Measurements from ENCODE around the gene GON4L.

GON4L gene

DNA sequence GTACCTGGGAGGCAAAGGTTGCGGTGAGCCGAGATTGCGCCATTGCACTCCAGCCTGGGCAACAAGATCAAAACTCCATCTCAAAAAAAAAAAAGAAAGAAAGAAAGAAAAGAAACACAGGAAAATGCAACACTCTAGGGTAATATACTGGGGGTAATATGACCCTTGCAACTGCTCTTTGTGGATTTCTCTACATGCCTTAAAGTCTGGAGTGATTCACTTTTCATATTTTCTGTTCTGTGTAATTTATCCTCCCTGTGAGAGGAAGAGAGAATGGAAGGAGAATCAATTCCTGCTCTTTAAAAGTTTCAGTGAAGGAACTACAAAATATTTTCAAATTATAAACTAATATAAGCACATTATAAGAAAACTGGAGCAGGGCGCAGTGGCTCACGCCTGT is 31.5 kb upstream of the GON4L start:
- Histone ChIP-seq H3K36me3 (replicated peaks) (no peaks in the 10 kb centered on the region), H3K4me3 (no peak overlapping the region), H3K9me3 (no peaks in the 10 kb centered on the region), H3K27me3 (ENCODE audit: low read depth) (peaks cover 1% of the 10 kb centered on the region; the same call in 1 of the 2 replicates), H3K4me1 (no peaks in the 10 kb centered on the region)
- in situ Hi-C loops (cut with MboI; ENCODE audit: low sequenced_read_pairs): no loop called here
- DNase-seq (ENCODE audit: low spot score in 2 of 2): no peak

DNA sequence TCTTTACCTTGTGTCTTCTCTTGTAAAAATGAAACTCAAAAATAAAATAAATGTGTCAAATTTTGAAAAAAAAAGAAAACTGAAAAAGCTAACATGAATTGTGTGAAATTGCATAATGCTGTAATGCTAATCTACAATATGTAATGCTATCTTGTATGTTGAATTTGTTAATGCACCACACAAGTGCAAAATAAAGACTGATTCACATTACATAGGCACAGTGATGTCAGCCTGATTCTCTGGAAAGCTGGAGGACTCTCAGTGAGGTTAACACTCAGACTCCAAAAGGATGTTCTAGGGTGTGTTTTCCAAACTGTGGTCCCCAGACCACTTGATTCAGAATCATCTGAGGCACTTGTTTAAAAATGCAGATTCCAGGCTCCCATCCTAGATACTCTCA is 28.0 kb upstream of the GON4L start:
- Histone ChIP-seq H3K27me3 (ENCODE audit: low read depth) (peaks cover 4% of the 10 kb centered on the region; the same call in 1 of the 2 replicates), H3K9me3 (no peaks in the 10 kb centered on the region), H3K4me1 (no peaks in the 10 kb centered on the region), H3K4me3 (no peak overlapping the region), H3K36me3 (replicated peaks) (no peaks in the 10 kb centered on the region)
- in situ Hi-C loops (cut with MboI; ENCODE audit: low sequenced_read_pairs): no loop called here
- no peak for DNase-seq (ENCODE audit: low spot score in 2 of 2)

DNA sequence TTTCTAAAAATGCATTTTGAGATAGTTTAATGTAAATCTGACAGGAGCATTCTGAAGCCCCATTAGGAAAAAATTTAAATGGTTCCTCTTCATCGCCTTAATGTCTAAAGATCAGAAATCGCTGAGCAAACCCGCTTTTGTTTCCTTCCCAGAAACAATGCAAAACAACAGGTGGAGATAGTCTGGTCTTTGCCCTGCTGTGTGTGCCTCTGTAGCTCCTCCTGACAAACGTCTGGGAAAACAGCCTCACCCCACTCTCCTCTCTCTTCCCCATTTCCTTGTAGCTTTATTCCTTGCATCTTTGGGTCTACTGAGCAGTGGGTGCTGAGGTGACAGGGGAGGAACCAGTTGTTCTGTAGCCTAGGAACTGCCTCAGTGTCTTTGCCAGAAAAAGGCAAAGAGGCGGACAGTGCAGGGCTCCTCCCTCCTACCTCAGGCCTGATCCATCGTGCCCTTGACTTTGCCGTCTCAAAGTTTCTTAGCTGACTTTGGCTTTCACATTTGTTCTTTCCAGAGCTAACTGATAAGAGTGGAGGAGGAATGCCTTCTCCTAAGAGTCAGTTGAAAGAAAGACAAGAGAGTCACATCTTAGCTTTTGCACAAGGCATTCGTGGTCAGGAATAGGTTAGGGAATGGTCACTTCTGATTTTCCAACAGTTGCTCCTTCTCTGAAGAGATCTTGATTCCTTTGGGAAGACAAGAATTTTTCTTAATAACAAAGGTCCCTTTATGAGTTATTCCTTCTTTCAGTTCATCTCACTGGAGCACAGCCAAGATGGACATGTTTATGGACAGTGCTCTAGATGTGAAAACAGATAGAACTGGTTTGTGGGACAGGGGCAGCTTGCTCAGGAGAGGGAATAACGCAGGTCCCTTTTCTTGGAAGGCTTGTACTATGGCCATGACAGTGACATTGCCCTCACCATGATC is 27.3 kb upstream of the GON4L start:
- Histone ChIP-seq H3K27me3 (ENCODE audit: low read depth) (peaks cover 4% of the 10 kb centered on the region; the same call in 1 of the 2 replicates), H3K9me3 (no peaks in the 10 kb centered on the region), H3K4me1 (no peaks in the 10 kb centered on the region), H3K4me3 (no peak overlapping the region), H3K36me3 (replicated peaks) (no peaks in the 10 kb centered on the region)
- in situ Hi-C loops (cut with MboI; ENCODE audit: low sequenced_read_pairs): no loop called here
- no peak for DNase-seq (ENCODE audit: low spot score in 2 of 2)

DNA sequence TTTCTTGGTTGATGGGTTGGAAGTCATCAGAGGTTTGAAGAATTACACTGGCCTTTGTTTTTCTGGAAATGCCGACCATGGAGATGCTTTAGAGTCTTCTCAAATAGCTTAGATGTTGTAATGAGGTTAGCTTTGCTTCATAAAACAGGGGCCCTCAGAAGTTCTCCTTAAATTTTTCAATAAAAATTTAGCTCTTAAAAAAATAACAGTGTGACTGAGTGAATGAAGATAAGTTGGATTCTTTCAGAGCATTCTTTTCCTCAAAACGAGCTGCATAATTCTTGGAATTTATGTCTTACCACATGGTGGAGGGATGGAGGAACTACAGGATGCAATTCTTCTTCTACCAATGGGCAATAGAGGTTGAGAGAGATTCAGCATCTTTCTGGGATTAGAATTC is 25.8 kb upstream of the GON4L start:
- H3K27me3 ChIP-seq (ENCODE audit: low read depth): peaks cover 4% of the 10 kb centered on the region; the same call in 1 of the 2 replicates
- H3K36me3 ChIP-seq (replicated peaks): no peaks in the 10 kb centered on the region
- H3K4me1 ChIP-seq: no peaks in the 10 kb centered on the region
- DNase-seq (ENCODE audit: low spot score in 2 of 2): no peak
- H3K4me3 ChIP-seq: no peak overlapping the region
- in situ Hi-C loops (cut with MboI; ENCODE audit: low sequenced_read_pairs): no loop called here
- no peaks in the 10 kb centered on the region for H3K9me3 ChIP-seq

DNA sequence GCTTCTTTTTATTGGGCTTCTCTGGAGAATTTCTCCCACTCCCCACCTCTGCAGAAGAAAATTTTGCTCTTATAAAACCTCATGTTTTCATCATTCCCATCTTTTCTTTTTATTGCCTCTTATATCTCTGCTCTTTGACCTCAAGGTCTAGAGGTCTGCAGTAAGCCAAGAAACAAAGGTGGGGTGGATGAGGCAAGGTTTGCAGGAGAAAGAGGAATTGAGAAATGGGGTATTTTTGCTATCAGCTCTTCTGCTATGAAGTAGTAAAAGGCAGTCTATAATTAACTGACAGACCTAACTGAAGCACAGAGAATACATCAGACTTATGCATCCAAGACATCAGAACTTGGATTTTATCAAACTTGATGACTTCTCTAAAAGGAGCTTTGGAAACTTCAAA is 25.2 kb upstream of the GON4L start:
- H3K4me3 ChIP-seq: no peak overlapping the region
- in situ Hi-C loops (cut with MboI; ENCODE audit: low sequenced_read_pairs): no loop called here
- no peaks in the 10 kb centered on the region for H3K9me3 ChIP-seq
- no peaks in the 10 kb centered on the region for H3K4me1 ChIP-seq
- H3K36me3 ChIP-seq (replicated peaks): no peaks in the 10 kb centered on the region
- DNase-seq (ENCODE audit: low spot score in 2 of 2): no peak
- H3K27me3 ChIP-seq (ENCODE audit: low read depth): peaks cover 4% of the 10 kb centered on the region; the same call in 1 of the 2 replicates

DNA sequence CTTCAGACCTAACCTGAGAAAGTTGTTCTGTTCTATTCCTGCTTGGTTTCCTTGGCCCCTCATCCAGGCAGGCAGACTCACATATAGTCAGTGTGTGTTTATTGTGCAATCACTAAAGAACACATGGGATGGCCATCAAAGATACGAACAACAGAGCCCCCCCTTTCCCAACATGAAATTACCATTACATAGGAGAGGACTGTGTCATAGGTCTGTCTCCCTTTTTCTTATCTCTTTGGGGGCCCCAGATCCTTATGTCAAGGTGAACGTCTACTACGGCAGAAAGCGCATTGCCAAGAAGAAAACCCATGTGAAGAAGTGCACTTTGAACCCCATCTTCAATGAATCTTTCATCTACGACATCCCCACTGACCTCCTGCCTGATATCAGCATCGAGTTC is 23.9 kb upstream of the GON4L start:
- DNase-seq (ENCODE audit: low spot score in 2 of 2): no peak
- Histone ChIP-seq H3K27me3 (ENCODE audit: low read depth) (peaks cover 4% of the 10 kb centered on the region; the same call in 1 of the 2 replicates), H3K9me3 (no peaks in the 10 kb centered on the region), H3K4me1 (no peaks in the 10 kb centered on the region), H3K36me3 (replicated peaks) (no peaks in the 10 kb centered on the region), H3K4me3 (no peak overlapping the region)
- in situ Hi-C loops (cut with MboI; ENCODE audit: low sequenced_read_pairs): no loop called here

DNA sequence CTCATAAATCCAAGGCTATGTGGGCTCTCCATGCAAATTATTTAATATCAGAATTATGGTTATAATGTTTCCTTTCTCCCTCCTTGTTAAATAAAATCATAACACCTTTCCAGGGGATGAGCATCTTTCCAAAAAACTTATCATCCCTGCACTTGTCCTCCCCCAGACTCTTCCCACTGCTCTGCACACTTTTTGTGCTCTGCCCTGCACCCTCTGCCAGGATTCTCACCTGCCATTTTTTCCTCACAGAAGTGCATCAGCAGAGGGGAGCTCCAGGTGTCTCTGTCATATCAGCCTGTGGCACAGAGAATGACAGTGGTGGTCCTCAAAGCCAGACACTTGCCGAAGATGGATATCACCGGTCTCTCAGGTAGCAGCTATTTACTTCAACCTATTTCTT is 23.2 kb upstream of the GON4L start:
- Histone ChIP-seq H3K4me1 (no peaks in the 10 kb centered on the region), H3K9me3 (no peaks in the 10 kb centered on the region), H3K4me3 (no peak overlapping the region), H3K27me3 (ENCODE audit: low read depth) (peaks cover 4% of the 10 kb centered on the region; the same call in 1 of the 2 replicates), H3K36me3 (replicated peaks) (no peaks in the 10 kb centered on the region)
- in situ Hi-C loops (cut with MboI; ENCODE audit: low sequenced_read_pairs): no loop called here
- no peak for DNase-seq (ENCODE audit: low spot score in 2 of 2)

DNA sequence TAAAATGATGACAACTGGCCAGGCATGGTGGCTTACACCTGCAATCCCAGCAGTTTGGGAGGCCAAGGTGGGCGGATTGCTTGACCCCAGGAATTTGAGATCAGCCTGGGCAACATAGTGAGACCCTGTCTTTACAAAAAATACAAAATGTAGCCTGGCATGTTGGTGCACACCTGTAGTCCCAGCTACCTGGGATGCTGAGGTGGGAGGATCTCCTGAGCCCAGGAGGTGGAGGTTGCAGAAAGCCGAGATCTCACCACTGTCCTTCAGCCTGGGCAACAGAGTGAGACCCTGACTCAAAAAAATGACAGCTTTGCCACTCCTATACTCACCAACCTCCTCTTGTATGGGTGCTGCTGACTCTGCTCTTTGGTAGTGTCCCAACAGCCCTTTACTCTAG is 20.9 kb upstream of the GON4L start:
- in situ Hi-C loops (cut with MboI; ENCODE audit: low sequenced_read_pairs): no loop called here
- no peaks in the 10 kb centered on the region for H3K36me3 ChIP-seq (replicated peaks)
- no peak for DNase-seq (ENCODE audit: low spot score in 2 of 2)
- no peak overlapping the region for H3K4me3 ChIP-seq
- H3K9me3 ChIP-seq: no peaks in the 10 kb centered on the region
- no peaks in the 10 kb centered on the region for H3K4me1 ChIP-seq
- no peaks in the 10 kb centered on the region for H3K27me3 ChIP-seq (ENCODE audit: low read depth)

DNA sequence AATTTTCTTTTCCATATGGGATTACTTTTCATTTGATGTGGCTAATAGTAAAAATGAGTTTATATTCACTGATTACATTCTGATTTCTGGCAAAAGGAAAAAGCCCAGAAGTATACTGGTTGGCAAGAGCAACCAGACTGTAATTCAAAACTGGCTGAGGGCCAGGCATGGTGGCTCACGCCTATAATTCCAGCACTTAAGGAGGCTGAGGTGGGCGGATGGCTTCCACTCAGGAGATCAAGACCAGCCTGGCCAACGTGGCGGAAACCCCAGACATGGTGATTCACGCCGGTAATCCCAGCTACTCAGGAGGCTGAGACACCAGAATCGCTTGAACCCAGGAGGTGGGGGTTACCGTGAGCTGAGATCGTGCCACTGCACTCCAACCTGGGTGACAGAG is 16.8 kb upstream of the GON4L start:
- DNase-seq (ENCODE audit: low spot score in 2 of 2): peak in 1 of 2 experiments; percentile 12
- no peaks in the 10 kb centered on the region for H3K36me3 ChIP-seq (replicated peaks)
- in situ Hi-C loops (cut with MboI; ENCODE audit: low sequenced_read_pairs): no loop called here
- H3K4me1 ChIP-seq: no peaks in the 10 kb centered on the region
- no peak overlapping the region for H3K4me3 ChIP-seq
- 0 out of 2 replicates have a peak, but pooled peaks cover under 1% of the 10 kb centered on the region for H3K27me3 ChIP-seq (ENCODE audit: low read depth)
- H3K9me3 ChIP-seq: no peaks in the 10 kb centered on the region

DNA sequence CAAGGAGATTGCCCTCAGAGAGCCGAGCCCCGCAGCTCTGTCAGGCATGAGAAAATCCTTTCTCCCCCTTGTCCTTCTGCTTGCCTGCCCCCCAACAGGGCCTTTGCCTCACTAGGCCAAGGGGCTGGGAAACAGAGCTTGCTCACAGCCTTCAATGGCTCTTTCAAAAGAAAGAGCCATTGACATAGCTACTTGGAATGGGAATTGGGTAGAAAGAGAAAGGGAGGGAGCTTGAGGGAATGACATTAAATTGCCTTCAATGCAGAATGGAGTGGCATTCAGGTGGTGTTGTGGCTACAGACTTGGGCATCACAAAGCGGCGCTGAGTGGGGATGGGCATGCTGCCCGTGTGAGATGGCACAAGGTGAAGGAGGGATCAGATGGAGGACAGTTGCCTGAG is 15.5 kb upstream of the GON4L start:
- DNase-seq (ENCODE audit: low spot score in 2 of 2): no peak
- Histone ChIP-seq H3K4me3 (no peak overlapping the region), H3K4me1 (no peaks in the 10 kb centered on the region), H3K9me3 (no peaks in the 10 kb centered on the region), H3K27me3 (ENCODE audit: low read depth) (0 out of 2 replicates have a peak, but pooled peaks cover 2% of the 10 kb centered on the region), H3K36me3 (replicated peaks) (no peaks in the 10 kb centered on the region)
- in situ Hi-C loops (cut with MboI; ENCODE audit: low sequenced_read_pairs): no loop called here

DNA sequence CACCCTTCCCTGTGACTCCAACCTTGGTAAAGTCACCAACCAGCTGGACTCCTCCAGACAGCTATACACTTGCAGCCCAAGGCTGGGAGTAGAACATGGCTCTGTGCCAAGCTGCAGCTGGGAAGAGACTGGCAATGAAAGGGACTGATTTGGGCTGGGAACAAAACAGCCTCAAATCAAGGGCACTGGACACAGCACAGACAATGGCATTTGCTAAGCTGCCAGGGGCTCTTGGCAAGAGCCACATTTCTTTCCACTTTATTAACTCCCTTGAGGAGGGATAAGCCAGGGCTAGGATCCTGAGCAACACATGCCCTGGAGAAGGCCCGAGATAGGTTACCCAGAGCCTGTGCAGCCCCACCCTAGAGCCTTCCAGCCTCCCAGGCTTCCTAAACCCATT is 14.4 kb upstream of the GON4L start:
- H3K4me3 ChIP-seq: no peak overlapping the region
- H3K9me3 ChIP-seq: no peaks in the 10 kb centered on the region
- H3K27me3 ChIP-seq (ENCODE audit: low read depth): 0 out of 2 replicates have a peak, but pooled peaks cover 2% of the 10 kb centered on the region
- no peaks in the 10 kb centered on the region for H3K36me3 ChIP-seq (replicated peaks)
- in situ Hi-C loops (cut with MboI; ENCODE audit: low sequenced_read_pairs): no loop called here
- no peaks in the 10 kb centered on the region for H3K4me1 ChIP-seq
- DNase-seq (ENCODE audit: low spot score in 2 of 2): peak in 1 of 2 experiments; percentile 69

DNA sequence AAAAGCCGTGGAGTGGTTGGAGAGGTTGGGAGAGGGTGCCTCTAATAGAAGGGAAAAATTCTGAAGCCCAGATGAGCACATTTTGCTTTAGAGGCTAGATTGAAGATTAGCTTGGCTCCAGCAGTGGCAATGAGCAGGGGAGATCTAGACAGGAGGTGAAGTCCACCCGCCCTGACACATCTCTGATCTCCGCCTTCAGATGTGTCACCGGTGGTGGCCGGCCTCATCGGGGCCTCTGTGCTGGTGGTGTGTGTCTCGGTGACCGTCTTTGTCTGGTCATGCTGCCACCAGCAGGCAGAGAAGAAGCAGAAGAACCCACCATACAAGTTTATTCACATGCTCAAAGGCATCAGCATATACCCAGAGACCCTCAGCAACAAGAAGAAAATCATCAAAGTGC is 10.8 kb upstream of the GON4L start:
- H3K36me3 ChIP-seq (replicated peaks): no peaks in the 10 kb centered on the region
- in situ Hi-C loops (cut with MboI; ENCODE audit: low sequenced_read_pairs): no loop called here
- DNase-seq (ENCODE audit: low spot score in 2 of 2): no peak

DNA sequence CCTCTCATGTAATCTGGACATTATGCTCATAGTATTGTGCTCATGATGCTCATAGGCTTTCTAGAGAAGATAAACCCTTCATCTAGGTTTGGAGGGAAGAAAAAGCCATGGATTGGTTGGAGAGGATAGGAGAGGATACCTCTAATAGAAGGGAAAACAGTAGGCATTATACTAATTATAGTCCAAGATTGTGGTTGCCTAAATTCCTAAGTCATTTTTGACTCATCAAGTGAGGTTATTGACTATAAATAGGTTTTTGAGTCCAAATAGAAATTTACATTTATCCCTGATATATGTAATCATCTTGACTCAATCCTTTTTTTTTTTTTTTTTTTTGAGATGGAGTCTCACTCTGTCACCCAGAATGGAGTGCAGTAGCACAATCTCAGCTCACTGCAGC is 7.4 kb upstream of the GON4L start:
- no peaks in the 10 kb centered on the region for H3K36me3 ChIP-seq (replicated peaks)
- H3K27me3 ChIP-seq (ENCODE audit: low read depth): 0 out of 2 replicates have a peak, but pooled peaks cover 2% of the 10 kb centered on the region
- no peak overlapping the region for H3K4me3 ChIP-seq
- no peaks in the 10 kb centered on the region for H3K9me3 ChIP-seq
- in situ Hi-C loops (cut with MboI; ENCODE audit: low sequenced_read_pairs): no loop called here
- no peaks in the 10 kb centered on the region for H3K4me1 ChIP-seq
- DNase-seq (ENCODE audit: low spot score in 2 of 2): no peak

More for the DNA sequence above, 10.8 kb upstream of the GON4L start:
- H3K27me3 ChIP-seq (ENCODE audit: low read depth): 0 out of 2 replicates have a peak, but pooled peaks cover 2% of the 10 kb centered on the region
- no peak overlapping the region for H3K4me3 ChIP-seq
- no peaks in the 10 kb centered on the region for H3K4me1 ChIP-seq
- H3K9me3 ChIP-seq: no peaks in the 10 kb centered on the region

DNA sequence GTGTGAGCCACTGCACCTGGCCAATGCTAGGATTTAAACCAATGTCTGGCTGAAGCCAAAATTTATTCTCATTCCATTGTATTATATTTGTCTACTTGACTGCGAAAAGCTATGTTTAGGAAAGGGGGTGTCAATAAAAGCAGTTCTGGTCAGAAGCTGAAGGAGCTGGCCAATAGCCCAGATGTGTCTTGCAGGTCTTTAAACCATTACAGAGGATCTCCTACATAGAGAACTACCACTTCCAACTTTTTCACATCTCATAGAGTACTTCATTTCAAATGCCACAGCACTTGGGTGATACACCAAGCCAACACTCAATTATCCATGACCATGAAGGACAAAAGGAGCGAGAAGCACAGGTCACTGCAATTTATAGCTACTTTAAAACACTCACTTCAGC is 4.9 kb upstream of the GON4L start:
- in situ Hi-C loops (cut with MboI; ENCODE audit: low sequenced_read_pairs): no loop called here
- no peak for DNase-seq (ENCODE audit: low spot score in 2 of 2)
- Histone ChIP-seq H3K9me3 (no peaks in the 10 kb centered on the region), H3K4me3 (no peak overlapping the region), H3K36me3 (replicated peaks) (no peaks in the 10 kb centered on the region), H3K4me1 (peaks cover 12% of the 10 kb centered on the region), H3K27me3 (ENCODE audit: low read depth) (no peaks in the 10 kb centered on the region)
